Endodermal cell (in vitro differentiated cells): ENCODE measurements around the gene SOX5. TPM values are rescaled to one million over a fixed set of nuclear protein-coding genes. Genes with fewer than 3 reads are reported as not detected.

Experiments used
- DNase-seq: peaks from one replicate; pipeline ENCODE4 v3.0.0-alpha.2; 2017
- H3K27ac ChIP-seq: 2 replicates; pipeline ENCODE4 v1.5.1; 2013; ENCODE audit warnings: mild to moderate bottlenecking, low read depth, low read length, moderate library complexity
- H3K27me3 ChIP-seq: 2 replicates; pipeline ENCODE4 v1.6.1; 2013; ENCODE audit warnings: mild to moderate bottlenecking, low read length, moderate library complexity; ENCODE audit not compliant: insufficient read depth, control insufficient read depth, poor library complexity, severe bottlenecking
- H3K36me3 ChIP-seq: 2 replicates; pipeline ENCODE4 v1.7.0; 2013; ENCODE audit warnings: mild to moderate bottlenecking, low read length, moderate library complexity; ENCODE audit not compliant: control insufficient read depth, insufficient read depth
- H3K4me1 ChIP-seq: one replicate; pipeline ENCODE4 v1.7.0; 2013; ENCODE audit warnings: low read length; ENCODE audit not compliant: control insufficient read depth, insufficient read depth
- H3K4me3 ChIP-seq: 2 replicates; pipeline ENCODE4 v1.5.1; 2013; ENCODE audit warnings: mild to moderate bottlenecking, low read length, moderate library complexity
- H3K9ac ChIP-seq: 2 replicates; pipeline ENCODE4 v1.6.1; 2013; ENCODE audit warnings: mild to moderate bottlenecking, low read length, moderate library complexity; ENCODE audit not compliant: poor library complexity, severe bottlenecking; ENCODE audit errors: extremely low read depth
- H3K9me3 ChIP-seq: 2 replicates; pipeline ENCODE4 v1.6.1; 2013; ENCODE audit warnings: mild to moderate bottlenecking, low read length, moderate library complexity; ENCODE audit not compliant: control insufficient read depth
- H3K27ac Mint-ChIP-seq: 2 replicates; pipeline ENCODE4 v1.8.0; 2020; ENCODE audit warnings: mixed read lengths
- H3K27me3 Mint-ChIP-seq: 2 replicates; pipeline ENCODE4 v1.8.0; 2021; ENCODE audit warnings: mild to moderate bottlenecking, mixed read lengths; ENCODE audit not compliant: insufficient read depth
- H3K36me3 Mint-ChIP-seq: 2 replicates; pipeline ENCODE4 v1.8.0; 2020; ENCODE audit warnings: low read depth, mixed read lengths
- H3K4me1 Mint-ChIP-seq: 2 replicates; pipeline ENCODE4 v1.8.0; 2020; ENCODE audit warnings: mixed read lengths
- H3K4me3 Mint-ChIP-seq: 2 replicates; pipeline ENCODE4 v1.8.0; 2020; ENCODE audit warnings: mild to moderate bottlenecking, moderate library complexity, mixed read lengths
- H3K9me3 Mint-ChIP-seq: 2 replicates; pipeline ENCODE4 v1.8.0; 2020; ENCODE audit warnings: mild to moderate bottlenecking, mixed read lengths
- WGBS, 2 experiments: methylation state at CpG; one replicate each; pipeline versions ENCODE4 v1.1.5 to v1.1.7; 2013; ENCODE audit warnings: missing lambda C conversion rate in 2 of 2, mixed read lengths in 1 of 2; ENCODE audit not compliant: insufficient coverage in 1 of 2, insufficient read length in 1 of 2; 5-methylcytosine and 5-hydroxymethylcytosine counted together
- total RNA-seq, 2 donors: library from RNA; stranded (reverse); fragmentation: NEBNext Ultra II Directional in 1 of 2; extraction: Animal tissue kit (Norgen Biotek cat#: 25700) in 1 of 2; gene quantifications; 2 replicates in 1 of 2; 3 replicates in 1 of 2; pipeline ENCODE4 v1.2.1, GENCODE V29; 2021
- TF ChIP-seq, protein P1 (sequence below): fragments of 200-600 bp; sonication (generic); conservative IDR thresholded peaks from 2 replicates; pipeline ENCODE4 v1.5.0; 2021; ENCODE audit warnings: antibody characterized with exemption, mild to moderate bottlenecking

SOX5 gene
- total RNA-seq, 2 donors from 2014 or later: 6.8 to 30.7 TPM

DNA sequence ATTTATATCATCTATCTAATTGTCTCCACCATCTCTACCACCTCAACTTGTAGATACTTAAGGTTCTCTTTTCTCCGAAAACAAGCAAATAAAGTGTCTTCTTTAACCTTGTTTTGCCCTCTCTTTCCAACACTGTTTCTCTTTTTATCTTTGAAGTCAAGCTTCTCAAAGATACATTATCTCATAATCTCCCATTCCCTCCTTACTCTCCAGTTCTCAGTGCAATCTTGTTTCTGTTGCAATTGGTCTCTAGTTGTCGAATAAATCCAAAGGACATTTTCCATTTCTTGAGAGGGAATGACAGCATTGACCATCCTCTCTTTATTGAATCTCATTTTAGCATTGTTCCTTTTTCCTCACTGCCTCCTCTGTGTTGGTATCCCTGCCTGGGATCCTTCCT, 383.3 kb downstream of the SOX5 start:
- H3K27me3 Mint-ChIP-seq: no peaks in the 10 kb centered on the region
- 46 to 48% methylated on average over 2 of the region's 2 CpGs for WGBS, 2 experiments

DNA sequence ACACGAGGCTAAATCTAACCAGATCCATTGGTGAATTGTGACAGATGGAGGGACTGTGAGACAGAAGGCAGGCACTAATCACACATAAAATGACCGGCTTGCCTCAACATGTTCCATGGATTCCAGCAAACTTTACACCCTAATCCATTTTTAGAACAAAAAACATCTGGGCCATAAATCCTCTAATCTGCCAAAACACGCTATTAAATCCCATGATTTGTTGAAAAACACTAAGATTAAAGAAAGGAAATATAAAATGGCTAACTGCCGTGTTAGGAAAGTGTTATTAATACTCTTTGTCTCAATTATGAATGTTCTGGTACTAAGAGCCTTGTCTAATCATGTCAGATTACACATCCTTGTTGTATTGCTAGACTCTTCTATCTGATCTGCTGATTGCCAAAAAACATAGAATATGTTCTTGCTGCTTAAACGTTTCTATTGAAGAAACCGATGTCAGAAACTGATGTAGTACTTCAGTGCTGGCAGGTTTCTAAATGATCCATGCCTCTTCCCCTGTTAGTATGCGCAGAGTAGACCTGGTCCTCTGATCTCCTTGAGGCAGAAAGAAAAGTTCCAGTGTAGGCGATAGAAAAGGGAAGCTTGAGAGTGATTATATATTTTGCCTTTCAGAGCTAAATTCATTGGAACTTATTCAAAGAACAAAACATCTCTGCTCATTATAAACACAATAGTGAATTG, 384.9 kb downstream of the SOX5 start:
- Mint-ChIP-seq H3K9me3 (no peaks in the 10 kb centered on the region), H3K4me1 (peaks cover 9% of the 10 kb centered on the region), H3K27me3 (no peaks in the 10 kb centered on the region), H3K27ac (no peak overlapping the region), H3K4me3 (no peak overlapping the region), H3K36me3 (peaks cover 26% of the 10 kb centered on the region)
- Histone ChIP-seq H3K4me3 (no peak overlapping the region), H3K27me3 (no peaks in the 10 kb centered on the region), H3K9me3 (no peaks in the 10 kb centered on the region), H3K36me3 (no peaks in the 10 kb centered on the region), H3K4me1 (peaks cover 4% of the 10 kb centered on the region), H3K27ac (no peak overlapping the region), H3K9ac (no peak overlapping the region)
- TF ChIP-seq, protein P1, sequence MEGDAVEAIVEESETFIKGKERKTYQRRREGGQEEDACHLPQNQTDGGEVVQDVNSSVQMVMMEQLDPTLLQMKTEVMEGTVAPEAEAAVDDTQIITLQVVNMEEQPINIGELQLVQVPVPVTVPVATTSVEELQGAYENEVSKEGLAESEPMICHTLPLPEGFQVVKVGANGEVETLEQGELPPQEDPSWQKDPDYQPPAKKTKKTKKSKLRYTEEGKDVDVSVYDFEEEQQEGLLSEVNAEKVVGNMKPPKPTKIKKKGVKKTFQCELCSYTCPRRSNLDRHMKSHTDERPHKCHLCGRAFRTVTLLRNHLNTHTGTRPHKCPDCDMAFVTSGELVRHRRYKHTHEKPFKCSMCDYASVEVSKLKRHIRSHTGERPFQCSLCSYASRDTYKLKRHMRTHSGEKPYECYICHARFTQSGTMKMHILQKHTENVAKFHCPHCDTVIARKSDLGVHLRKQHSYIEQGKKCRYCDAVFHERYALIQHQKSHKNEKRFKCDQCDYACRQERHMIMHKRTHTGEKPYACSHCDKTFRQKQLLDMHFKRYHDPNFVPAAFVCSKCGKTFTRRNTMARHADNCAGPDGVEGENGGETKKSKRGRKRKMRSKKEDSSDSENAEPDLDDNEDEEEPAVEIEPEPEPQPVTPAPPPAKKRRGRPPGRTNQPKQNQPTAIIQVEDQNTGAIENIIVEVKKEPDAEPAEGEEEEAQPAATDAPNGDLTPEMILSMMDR: no peak
- DNase-seq: no peak
- WGBS, 2 experiments: 96 to 98% methylated on average over 4 to 7 of the region's 8 CpGs

More for the DNA sequence above, 383.3 kb downstream of the SOX5 start:
- TF ChIP-seq, protein P1: no peak
- Histone ChIP-seq H3K9ac (no peak overlapping the region), H3K4me1 (peaks cover 4% of the 10 kb centered on the region), H3K9me3 (no peaks in the 10 kb centered on the region), H3K36me3 (no peaks in the 10 kb centered on the region), H3K27ac (no peak overlapping the region), H3K4me3 (peak overlapping the region; percentile 32), H3K27me3 (no peaks in the 10 kb centered on the region)
- Mint-ChIP-seq H3K9me3 (no peaks in the 10 kb centered on the region), H3K4me3 (no peak overlapping the region), H3K27ac (no peak overlapping the region), H3K36me3 (peaks cover 23% of the 10 kb centered on the region), H3K4me1 (peaks cover 8% of the 10 kb centered on the region)
- no peak for DNase-seq

DNA sequence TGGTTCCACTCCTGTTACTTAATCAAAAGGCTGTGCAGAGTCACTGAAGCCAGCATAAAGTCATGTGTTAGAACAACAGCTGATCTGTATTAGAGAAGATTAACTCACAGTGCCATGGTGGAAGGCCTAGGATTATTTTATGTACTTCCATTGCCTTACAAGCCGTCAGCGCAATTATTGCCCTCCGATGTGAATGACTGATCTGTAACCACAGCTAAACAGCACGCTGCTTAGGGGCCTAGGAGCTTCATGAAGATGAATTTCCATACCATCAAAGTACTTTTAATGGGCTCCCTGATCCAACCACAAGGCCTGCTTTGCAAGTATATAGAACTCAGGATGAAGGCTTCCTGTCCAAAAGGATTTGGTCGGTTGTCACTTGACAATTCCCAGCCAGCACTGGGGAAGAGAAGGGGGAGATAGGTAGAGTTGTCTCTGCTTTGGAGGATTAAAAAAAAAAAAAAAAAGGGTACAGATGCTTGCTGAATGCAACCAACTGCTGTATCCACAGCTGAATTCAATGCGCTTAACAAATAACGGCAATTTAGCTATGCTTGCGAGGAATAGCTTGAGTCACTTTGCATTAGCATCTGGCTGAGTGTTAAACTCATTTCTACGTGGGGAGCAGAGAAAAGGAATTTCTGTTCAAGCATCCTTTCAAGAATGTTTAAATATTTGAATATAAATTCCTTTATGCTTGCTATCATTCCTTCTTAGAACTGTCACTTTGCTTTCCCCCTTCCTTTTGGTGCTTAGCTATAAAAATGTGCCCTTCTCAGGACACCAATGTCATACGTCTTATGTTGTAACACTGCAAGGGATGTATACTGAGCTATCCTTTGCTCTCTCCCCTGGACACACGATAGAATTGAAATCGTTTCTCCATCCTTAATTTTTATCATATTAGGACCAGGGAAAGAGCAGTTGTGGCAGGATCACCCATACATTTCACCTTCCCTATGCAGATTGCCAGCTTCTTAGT, 387.8 kb downstream of the SOX5 start:
- WGBS, 2 experiments: 87 to 94% methylated on average over 11 to 12 of the region's 12 CpGs
- DNase-seq: no peak
- H3K27ac Mint-ChIP-seq: no peak overlapping the region

More for the DNA sequence above, 387.8 kb downstream of the SOX5 start:
- Histone ChIP-seq H3K9ac (no peak overlapping the region), H3K36me3 (no peaks in the 10 kb centered on the region), H3K4me1 (peaks cover 14% of the 10 kb centered on the region), H3K27ac (no peak overlapping the region), H3K27me3 (no peaks in the 10 kb centered on the region), H3K4me3 (no peak overlapping the region), H3K9me3 (no peaks in the 10 kb centered on the region)
- TF ChIP-seq, protein P1: no peak
- Mint-ChIP-seq H3K27me3 (no peaks in the 10 kb centered on the region), H3K9me3 (no peaks in the 10 kb centered on the region), H3K4me1 (peaks cover 15% of the 10 kb centered on the region), H3K4me3 (no peak overlapping the region), H3K36me3 (peaks cover 22% of the 10 kb centered on the region)
